HG03064 (cell line): ENCODE measurements around the gene WWOX.

Experiments
- ATAC-seq: cut with Tn5 transposase; IDR thresholded peaks from one replicate; pipeline ENCODE4 v1.9.1; 2021; ENCODE audit warnings: low read depth; ENCODE audit not compliant: unreplicated experiment

The WWOX gene

DNA sequence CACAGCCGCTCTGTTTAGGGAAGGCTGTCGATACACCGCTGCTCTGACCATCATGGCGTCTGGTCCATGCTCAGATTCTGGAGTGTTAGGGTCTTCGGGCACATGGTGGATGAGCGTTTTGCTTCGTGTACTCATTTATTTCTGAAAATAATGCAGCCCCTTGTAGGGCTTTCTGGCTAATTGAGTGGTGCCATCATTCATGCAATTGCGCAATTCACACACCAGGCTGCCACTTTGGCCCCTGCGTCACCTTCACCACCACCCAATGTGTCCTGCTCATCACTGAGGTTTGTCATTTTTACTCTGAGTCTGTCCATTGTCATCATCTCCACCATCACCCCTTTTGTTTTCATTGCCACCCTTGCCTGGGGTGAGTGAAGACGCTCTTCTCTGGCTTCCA, 557.4 kb downstream of the WWOX start:
- ATAC-seq = no peak

DNA sequence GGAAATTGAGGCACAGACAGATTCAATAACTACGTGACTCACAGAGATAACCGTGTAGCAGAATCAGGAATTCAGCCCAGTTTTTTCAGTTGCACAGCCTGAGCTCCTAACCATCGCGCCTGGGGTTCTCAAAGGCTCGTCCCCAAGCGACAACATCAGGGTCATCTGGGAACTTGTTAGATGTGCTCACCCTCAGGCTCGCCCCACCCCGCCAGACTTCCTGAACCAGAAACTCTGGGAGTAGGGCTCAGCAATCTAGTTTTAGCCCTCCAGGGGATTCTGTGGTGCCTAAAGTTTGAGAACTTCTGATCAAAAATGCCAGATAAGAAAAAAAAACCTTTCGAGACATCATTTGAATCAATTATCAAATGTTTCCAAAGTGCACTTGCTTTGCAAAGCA, 559.8 kb downstream of the WWOX start:
- ATAC-seq = no peak

DNA sequence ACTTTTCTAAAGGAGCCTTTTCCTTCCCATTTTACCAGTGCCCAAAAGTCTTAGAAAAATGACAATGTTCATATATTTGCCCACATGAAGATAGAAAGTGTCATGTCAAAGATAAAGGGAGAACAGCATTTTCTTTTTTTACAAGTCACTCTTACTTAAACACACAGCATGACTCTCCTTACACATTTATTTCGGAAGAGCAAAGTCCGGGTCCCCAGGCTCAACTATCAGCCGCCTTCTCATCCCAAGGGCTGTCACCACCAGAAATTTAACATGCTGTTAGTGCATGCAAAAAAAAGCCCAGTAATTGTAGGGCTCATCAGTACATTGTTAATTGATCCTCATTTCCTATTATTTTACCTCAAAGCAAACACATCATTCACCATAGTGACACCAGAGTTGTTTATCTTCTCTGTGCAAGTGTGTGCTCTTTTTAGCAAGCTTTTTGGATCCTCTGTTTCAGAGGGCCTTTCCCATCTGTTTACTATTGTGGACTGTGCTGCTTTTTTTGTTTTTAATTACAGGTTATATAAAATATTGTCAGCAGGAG, 560.3 kb downstream of the WWOX start:
- no peak for ATAC-seq

DNA sequence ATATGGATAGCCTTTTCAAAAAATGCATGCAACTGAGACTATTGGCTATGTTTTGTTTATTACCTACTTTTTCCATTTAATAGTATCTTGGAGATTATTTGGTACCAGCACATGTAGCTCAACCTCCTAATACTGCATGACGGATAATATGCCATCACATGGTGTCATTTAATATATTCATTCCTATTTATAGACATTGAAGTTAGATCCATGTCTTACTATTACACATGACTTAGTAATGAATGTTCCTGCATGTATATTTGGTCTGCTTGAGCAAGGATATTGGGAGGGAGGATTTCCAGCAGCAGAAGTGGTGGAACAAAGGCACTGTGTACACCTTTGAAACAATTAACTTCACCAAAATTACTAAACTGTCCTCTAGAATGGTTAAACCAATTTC, 561.3 kb downstream of the WWOX start:
- ATAC-seq = no peak

DNA sequence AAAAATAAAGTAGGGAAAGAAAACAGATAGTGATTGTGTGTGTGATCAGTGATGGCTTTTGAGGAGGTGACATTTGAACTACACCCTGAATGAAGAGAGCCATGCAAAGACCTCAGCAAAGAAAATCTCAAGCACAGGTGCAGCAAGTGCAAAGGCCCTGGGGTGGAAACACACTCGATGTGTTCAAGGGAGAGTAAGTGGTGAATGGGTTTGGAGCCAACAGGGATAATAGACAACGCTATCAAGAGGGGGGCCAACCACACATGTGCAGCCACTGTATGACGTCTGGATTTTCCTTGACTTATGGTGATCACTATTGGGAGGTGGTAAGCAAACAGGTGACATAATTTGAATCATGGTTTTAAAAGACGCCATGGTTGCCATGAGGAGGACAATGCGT, 564.2 kb downstream of the WWOX start:
- ATAC-seq = no peak

DNA sequence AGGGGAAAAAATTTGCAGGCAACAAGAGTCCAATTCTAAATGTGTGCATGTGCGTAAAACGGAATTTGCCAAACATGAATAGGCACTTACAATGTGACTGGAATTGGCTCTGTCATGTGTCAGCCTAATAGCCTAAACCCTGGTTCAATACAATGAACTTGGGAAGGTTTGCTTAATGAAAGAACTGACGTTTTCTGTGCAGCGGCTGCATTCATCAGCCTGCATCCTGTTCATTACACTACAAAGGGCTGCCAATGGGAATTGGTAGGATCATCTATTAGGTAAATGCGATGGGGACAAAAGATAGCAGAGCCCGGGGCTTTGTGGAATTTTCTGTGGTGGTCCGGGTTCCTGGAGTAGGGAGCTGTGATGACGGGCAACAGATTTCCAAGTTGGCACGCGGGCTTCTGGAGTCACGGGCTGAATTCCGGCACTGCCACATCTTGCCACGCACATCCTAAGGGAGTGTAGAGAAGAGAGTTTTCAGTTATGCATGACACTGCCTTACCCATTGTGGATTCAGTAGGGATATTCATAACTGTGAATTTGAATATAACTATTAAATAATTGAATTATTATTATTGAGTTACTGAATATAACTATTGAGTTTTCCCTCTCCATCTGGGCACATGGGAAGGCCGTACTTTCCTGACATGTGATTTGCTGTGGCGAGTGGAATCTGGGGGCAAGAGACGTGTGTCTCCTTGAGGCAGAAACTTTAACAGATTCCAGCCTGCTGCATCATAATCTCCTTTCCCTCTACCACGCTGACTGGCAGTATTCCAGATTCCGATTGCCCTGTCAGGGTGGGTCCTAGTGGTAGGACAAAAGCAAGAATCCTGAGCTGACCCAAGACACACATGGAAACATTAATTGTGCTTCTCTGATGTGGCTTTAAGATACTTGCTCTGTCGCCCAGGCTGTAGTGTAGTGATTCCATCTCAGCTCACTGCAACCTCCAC, 565.6 kb downstream of the WWOX start:
- no peak for ATAC-seq

DNA sequence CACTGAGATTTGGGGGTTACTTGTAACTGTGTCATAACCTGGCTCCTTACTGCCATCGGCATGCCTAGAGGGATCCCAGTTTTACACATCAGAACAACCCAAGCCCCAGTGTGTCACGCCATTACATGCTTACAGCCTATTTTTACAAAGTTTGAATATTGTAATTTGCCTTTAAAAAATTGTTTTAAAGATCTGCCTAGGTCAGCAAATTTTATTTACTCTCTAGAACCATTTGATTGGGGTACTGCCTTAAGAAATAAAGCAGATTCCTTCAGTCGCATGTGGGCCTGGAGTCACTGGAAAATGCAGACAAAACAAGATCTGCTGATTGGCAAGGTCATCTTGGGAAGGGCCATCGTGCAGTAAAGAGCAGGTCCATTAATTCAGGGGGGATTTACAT, 566.9 kb downstream of the WWOX start:
- no peak for ATAC-seq

DNA sequence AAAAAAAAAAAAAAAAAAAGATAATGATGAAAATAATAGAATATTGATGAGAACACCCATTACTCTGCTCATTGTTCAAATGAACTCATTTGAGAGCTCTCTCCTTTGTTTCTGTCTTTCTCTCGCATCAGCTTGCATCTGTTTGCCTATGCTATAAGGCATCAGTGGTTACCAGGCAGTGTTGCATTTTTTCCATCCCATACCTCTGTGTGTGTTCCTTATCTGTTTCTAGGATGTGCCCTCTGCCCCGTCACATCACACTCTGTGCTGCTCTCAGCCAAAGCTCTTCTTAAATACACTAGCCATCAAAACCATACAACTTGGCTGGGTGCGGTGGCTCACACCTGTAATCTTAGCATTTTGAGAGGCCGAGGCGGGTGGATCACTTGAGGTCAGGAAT, 568.2 kb downstream of the WWOX start:
- no peak for ATAC-seq

DNA sequence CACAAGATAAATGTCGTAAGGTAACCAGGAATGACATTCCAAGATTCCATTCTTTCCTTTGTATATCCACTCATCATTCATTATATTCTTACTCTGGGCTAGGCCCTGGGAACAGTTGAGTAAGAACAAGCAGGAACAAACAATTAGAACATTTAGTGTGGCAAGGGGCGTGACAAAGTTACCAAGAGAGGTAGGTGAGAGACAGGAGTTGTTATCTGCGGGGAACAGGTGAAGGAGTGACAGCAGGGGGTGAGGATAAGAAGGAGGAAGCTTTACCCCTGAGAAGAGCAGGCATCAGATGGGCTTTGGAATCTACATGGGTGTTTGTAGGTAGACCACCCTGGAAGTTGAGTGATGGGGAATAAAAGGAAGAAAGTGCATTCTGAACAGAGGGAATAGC, 568.9 kb downstream of the WWOX start:
- ATAC-seq = no peak

DNA sequence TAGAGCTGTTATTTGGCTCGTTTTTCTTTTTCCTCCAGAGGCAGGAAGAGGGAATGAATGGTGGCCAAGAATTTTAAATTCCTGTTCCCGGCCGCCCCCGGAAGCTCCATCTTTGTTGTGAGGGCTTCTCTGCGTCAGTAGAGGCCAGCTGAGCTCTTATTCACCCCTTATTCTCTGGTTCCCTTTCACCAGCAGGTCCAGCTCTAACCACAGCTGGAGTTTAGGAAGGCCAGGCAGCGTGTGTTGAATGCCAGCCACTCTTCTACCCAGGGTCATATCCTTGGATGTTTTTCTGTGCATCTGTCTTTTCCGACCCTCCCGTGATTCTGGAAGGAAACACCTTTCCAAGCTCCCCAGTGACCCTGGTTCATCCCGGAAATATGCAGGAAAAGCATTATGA, 570.5 kb downstream of the WWOX start:
- ATAC-seq = no peak

DNA sequence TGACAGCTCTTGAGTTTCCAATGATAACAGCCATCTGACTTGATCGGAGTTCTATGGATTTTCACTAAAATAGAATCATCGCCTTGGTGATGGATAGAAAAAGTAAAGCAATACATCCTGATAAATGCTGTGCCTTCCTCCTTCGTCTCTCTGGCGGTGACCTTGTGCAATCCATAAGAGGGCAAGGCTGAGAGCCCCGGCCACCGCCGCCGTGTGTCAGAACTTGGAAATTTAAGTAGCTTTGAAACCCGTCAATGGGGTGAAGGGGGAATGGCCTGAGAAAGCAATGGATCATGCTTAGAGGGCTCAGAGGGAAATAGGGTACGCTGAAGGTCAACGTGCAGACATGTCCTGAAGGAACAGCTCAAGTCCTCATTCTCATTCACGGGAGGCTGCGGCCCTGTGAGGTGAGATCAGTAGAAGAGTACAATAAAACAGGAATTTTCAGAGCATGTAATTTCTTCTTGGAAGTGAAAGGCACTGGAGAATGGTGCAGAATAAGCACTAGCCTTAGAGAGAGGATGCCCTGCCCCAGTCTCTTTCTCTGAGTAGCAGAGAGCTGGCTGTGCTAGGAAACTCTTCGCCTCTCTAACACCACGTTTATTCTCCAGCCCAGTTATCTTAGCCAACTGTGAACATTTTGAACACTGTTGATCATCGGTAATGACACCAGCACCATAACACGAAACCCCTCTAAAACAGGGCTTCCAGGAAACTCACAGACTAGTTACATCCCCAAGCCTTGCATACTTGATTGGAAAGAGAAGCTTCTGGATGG, 573.5 kb downstream of the WWOX start:
- ATAC-seq = no peak

DNA sequence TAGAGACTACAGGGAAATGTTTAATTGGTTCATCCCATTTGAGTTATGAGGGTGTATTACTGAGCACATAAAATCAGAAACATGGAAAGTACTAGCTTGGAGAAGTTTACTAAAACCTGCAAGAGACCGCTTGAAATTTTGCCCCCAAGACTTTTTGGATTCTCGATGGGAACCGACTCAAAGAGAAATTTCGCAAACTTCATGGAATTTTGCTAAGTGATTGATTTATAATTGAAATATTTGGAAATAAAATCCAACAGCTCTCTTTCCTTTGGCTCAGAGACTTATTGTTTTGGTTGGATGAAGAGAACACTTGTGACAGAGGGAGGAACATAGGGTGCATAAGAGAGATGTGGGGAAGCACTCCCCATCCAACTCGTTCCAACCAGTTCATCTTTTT, 574.4 kb downstream of the WWOX start:
- ATAC-seq = no peak

DNA sequence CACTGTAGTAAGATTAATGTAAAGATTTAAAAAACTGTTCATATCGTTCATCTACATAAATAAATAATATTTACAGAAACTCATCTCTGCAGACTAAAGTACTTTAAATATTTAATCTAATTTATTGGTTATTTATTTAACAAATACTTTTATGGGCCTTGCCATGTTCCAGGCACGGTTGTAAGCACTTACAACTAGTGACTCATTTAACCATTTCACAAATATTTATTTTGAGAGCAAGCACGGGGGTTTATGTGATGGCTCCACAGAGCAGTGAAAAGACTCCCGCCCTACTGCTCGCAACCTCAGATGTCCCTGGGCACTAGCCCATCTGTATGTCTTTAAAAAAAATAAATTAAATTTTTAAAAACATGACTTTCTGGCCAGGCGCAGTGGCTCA, 575.9 kb downstream of the WWOX start:
- ATAC-seq = no peak

DNA sequence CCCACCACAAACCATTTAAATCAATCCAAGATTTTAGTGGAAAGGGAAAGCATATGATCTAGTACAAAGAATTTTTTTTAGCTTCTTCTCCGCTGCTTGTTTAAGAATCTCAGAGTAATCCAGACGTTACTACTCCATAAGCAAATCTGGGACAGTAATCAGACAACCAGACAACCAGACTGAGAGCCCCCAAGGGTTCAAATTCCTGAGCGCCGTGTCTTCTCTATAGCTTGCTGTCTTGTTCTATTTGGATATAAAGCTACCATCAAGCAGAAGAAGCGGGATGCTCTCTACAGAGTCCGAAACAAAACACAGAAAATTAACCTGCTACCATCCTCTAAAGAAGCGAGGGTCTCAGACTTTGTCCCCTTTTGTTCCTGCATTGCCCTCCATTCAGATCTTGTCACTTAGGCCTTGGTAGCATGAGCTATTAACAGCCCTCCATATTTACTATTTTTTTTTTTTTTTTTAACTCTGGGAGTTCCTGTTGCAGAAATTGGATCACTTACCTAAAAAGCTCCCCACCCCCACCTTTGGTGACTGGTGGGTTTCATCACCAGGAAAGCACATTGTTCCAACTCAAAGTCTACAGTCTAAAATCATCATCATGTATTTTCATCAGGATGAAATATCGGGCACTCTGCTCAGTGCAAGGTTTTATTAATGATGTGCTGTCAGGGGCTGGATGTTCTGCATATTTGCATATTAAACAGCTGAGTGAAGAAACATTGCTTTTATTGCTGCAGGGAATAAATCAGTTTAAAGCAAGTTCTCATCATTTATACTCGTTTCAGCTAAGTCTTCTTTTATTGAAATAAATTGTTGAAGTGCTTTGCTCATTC, 576.7 kb downstream of the WWOX start:
- no peak for ATAC-seq

DNA sequence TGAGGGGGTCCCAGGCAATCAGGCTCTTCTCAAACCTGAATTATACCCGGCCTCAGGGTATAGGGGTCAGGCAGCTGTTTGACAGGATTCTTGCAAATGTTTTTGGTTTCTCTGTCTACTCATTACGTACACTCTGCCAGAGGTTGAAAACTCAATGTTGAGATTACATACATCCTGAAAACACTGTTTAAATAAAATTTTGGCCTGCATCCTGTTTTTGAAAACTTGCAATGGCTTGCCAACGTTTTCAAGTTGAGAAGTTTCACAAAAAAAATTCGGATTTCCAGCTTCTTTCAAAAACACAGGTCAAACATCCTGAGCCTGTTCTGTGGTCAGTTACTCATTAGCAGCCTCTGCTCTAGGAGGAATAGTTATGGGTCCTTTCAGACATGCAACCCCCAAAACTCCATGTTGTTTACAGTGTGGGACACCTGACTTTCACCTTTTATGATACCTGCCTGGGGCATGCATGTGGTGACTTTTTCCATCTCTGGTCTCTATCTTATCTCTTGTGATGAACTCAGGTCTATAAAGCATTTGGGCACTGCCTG, 577.8 kb downstream of the WWOX start:
- no peak for ATAC-seq

DNA sequence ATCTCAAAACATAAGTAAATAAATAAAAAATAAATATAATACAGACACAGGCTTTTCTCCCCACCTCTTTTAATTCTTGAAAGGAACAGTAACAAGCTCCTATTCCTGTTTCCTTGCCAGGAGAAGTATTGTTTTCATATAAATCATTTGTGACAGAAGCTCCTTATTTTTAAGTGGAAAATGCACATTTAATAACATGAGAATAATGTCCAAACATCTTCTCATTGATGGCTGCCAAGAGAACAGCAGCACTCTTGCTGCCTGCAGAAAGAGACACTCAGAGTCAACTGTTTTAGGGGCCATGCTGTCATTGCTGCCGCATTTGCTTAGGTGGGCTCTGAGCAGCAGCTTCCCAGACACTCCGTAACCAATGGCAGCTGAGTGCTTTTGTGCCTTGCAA, 580.1 kb downstream of the WWOX start:
- no peak for ATAC-seq

DNA sequence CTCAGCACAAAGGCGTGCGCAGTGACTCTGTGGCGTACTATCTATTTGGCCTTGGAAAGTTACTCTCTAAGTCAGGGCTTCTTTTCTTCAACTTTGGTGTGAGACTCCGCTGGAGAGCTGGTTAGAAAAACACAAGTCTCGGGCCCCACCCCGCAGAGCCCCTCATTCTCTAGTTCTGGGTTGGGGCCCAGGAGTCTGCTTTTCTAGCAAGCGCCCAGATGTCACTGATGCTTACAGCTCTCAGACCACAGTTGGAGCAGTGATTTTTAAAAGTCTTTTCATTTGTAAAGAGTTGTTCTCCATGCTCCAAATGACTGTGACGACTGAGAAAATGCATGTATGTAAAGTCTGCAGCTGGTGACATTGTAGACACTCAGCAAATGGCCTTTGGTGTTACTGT, 582.3 kb downstream of the WWOX start:
- ATAC-seq = no peak

DNA sequence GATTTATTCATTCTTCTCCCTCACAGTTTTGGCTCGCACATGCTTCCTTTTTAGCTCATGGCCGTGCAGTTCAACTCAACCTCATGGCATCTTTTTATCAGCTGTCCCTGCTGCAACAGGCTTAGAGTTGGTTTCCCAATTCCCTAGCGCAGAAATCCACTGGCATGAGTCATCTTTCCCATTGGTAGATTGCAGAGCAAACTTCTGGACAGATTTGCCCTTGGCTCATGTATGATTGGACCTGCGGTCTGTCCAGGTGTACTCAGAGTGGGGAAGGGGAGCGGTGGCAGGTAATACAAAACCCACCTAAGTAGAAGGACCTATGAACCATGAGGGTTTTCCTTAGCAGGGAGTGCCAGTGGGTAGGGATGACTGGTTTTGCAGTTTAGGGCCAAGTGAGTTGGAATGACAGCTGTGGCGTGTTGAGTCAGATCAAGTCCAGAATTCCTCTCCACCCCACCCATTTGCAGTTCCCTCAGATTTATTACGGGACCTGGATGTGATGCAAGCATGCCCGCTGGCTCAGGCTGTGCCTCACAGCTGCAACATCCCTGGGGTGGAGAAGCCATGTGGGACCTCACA, 584.7 kb downstream of the WWOX start:
- ATAC-seq = no peak

DNA sequence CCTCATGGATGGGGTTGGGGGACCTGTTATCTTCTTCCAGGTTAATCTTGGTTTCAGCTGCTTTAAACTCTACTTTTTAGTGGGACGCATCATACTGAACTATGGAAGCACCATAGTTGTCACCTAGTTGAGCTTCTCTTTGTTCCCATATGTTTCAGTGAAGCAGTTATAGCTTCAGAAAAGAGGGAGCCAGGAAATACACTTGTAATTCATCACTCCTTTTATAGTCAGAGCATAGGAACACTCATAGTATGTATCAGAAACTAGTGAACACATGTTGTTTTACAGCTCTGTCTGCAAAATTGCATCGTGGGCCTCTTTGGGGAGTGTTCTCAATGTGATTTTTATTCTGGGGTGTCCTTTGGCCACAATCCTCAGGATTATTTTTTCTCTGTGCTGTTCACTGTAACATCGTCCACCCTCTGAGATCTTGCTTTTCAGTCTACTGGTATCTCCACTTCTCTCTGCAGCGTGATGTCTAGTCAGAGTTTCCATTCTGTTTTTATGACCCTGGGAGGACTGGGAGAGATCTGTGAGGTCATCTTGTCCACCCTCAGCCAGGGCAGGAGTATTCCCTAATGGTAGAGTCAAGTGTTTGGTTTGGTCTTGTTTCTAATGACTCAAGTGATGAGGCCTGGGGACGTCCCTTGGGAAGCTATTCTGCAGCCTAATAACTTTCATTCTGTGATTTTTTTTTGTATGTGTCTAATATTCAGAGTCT, 585.4 kb downstream of the WWOX start:
- no peak for ATAC-seq
